Common myeloid progenitor, CD34-positive (primary cell): ENCODE data around the gene CBX2.
A peak's percentile ranks its signal among the peaks of the same experiment; 100 is the strongest.

Experiments used
- CTCF ChIA-PET: fragments of 350-600 bp; sonication (Branson Sonifier 250); formaldehyde crosslinking; loops from one replicate; lab custom pipeline; 2021; ENCODE audit warnings: antibody characterized with exemption; lab: Charles Lee
- POLR2A ChIA-PET: fragments of 350-600 bp; sonication (Branson Sonifier 250); formaldehyde crosslinking; loops from one replicate; lab custom pipeline; 2021; ENCODE audit warnings: antibody characterized with exemption; lab: Charles Lee
- DNase-seq, 3 donors: peaks; one replicate each; pipeline versions ENCODE4 v3.0.0 to v3.0.0-alpha.2; 2013
- H3K27ac ChIP-seq, 2 experiments: 1 replicate in 1 of 2; 2 replicates in 1 of 2; pipeline ENCODE4 v1.7.0; 2013; ENCODE audit warnings: inconsistent platforms in 2 of 2, low read length in 2 of 2, mild to moderate bottlenecking in 2 of 2, low read depth in 1 of 2, moderate library complexity in 1 of 2; ENCODE audit not compliant: severe bottlenecking in 2 of 2, insufficient read depth in 1 of 2, poor library complexity in 1 of 2
- H3K27me3 ChIP-seq, 5 experiments: replicated peaks in 2 of 5; 1 replicate in 3 of 5; 2 replicates in 2 of 5; pipeline versions ENCODE4 v1.6.1 to v1.7.0; 2013; ENCODE audit warnings: low read length in 4 of 5, mild to moderate bottlenecking in 2 of 5, moderate library complexity in 2 of 5, inconsistent platforms in 1 of 5; ENCODE audit not compliant: insufficient read depth in 5 of 5, control insufficient read depth in 4 of 5
- H3K36me3 ChIP-seq, 4 experiments: 1 replicate in 2 of 4; 2 replicates in 2 of 4; pipeline versions ENCODE4 v1.6.1 to v1.7.0; 2013; ENCODE audit warnings: low read length in 3 of 4, control low read depth in 1 of 4, mild to moderate bottlenecking in 1 of 4; ENCODE audit not compliant: control insufficient read depth in 4 of 4, insufficient read depth in 4 of 4
- H3K4me1 ChIP-seq, 4 experiments: 1 replicate in 3 of 4; 2 replicates in 1 of 4; pipeline versions ENCODE4 v1.6.1 to v1.7.1; 2013; ENCODE audit warnings: low read length in 3 of 4, mild to moderate bottlenecking in 3 of 4, control low read depth in 1 of 4, inconsistent platforms in 1 of 4, moderate library complexity in 1 of 4; ENCODE audit not compliant: control insufficient read depth in 4 of 4, insufficient read depth in 4 of 4; ENCODE audit errors: control extremely low read depth in 1 of 4
- H3K4me3 ChIP-seq, 7 experiments: 1 replicate in 4 of 7; 2 replicates in 3 of 7; pipeline versions ENCODE4 v1.5.1 to v1.7.0; 2013; ENCODE audit warnings: mild to moderate bottlenecking in 7 of 7, low read length in 6 of 7, moderate library complexity in 6 of 7, inconsistent platforms in 2 of 7, low read depth in 2 of 7, control low read depth in 1 of 7; ENCODE audit not compliant: insufficient read depth in 4 of 7, control insufficient read depth in 1 of 7; ENCODE audit errors: extremely low read depth in 1 of 7
- H3K9me3 ChIP-seq, 5 experiments: 1 replicate in 4 of 5; 2 replicates in 1 of 5; pipeline versions ENCODE4 v1.6.1 to v1.7.1; 2013; ENCODE audit warnings: low read length in 4 of 5, mild to moderate bottlenecking in 2 of 5, inconsistent platforms in 1 of 5, low read depth in 1 of 5, moderate library complexity in 1 of 5; ENCODE audit not compliant: control insufficient read depth in 4 of 5, insufficient read depth in 2 of 5; ENCODE audit errors: control extremely low read depth in 1 of 5
- WGBS: methylation state at CpG from one replicate; pipeline ENCODE4 v1.1.5; 2013; ENCODE audit not compliant: insufficient coverage; 5-methylcytosine and 5-hydroxymethylcytosine counted together

CBX2 gene

DNA sequence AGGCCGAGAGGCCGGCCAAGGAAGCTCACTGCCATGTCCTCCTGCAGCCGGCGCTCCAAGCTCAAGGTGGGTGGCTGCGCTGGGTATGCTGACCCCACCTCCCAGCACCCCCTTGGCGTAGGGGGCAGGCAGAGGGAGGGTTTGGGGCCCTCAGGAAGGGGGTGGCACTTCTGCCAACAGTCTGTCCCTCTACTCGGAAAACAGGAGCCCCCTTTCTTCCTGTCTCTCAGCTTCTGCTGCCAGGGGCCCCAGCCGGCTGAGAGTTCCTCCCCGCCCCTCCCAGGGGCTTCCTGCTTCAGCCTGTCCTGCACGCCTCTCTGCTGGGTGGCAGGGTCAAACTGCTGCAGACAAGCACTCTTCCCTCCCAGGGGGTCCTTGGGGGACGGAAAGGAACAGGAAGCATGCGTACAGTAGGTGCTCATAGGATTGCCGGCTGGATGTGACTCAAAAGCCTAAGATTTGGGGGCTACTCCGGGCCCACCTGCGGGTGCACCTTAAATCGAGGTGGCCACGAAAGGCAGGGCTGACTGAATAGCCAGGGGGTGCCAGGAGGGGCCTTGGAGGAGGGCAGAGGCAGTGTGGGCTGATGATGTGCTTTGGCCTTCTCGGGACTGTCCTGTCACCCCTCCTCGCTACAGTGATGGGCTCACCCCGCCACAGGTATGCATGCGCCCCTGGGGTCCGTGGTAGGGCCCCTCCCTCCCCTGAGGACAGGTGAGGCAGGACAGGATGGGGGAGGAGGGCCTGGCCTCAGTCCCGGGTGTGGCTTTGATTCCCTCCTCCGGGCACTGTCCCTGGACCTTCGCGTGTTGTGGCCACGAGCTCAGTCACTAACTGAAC lies 4.0 kb downstream of the CBX2 start:
- Histone ChIP-seq H3K4me3 (peak overlapping the region in 5 of 7 experiments; percentile 43 to 89 (median 59)), H3K27ac (no peak overlapping the region), H3K36me3 (peaks cover 0 to 55% (median 37%) of the 10 kb centered on the region in 4 experiments), H3K9me3 (no peaks in the 10 kb centered on the region), H3K4me1 (peaks cover 5 to 52% (median 50%) of the 10 kb centered on the region in 4 experiments), H3K27me3 (no peaks in the 10 kb centered on the region)
- DNase-seq, result peak in 1 of 3 donors; percentile 32
- ChIA-PET POLR2A (interaction anchor here (0.6 kb wide), 1 partner anchor 43 kb away, joined by 5 read pairs; no protein-coding TSS in a partner anchor), CTCF (interaction anchor here (0.8 to 2.7 kb wide), 9 partner anchors 29 to 59 kb away, joined by 3 to 9 read pairs (median 3); no protein-coding TSS in a partner anchor)
- 26% methylated on average over 22 of the region's 27 CpGs for WGBS

DNA sequence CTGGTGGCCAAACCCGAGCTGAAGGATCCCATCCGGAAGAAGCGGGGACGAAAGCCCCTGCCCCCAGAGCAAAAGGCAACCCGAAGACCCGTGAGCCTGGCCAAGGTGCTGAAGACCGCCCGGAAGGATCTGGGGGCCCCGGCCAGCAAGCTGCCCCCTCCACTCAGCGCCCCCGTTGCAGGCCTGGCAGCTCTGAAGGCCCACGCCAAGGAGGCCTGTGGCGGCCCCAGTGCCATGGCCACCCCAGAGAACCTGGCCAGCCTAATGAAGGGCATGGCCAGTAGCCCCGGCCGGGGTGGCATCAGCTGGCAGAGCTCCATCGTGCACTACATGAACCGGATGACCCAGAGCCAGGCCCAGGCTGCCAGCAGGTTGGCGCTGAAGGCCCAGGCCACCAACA lies 5.9 kb downstream of the CBX2 start:
- peaks cover 0 to 7% (median under 1%) of the 10 kb centered on the region in 5 experiments for H3K27me3 ChIP-seq
- ChIA-PET CTCF (interaction anchor here (0.8 to 1.4 kb wide), 2 partner anchors 38 to 42 kb away, joined by 3 to 5 read pairs; no protein-coding TSS in a partner anchor), POLR2A (no interaction called here)
- H3K36me3 ChIP-seq, result peaks cover 0 to 57% (median 37%) of the 10 kb centered on the region in 4 experiments
- DNase-seq, result no peak
- no peaks in the 10 kb centered on the region for H3K9me3 ChIP-seq
- WGBS, result 98% methylated on average over 18 of the region's 18 CpGs
- no peak overlapping the region for H3K27ac ChIP-seq
- H3K4me3 ChIP-seq, result no peak overlapping the region
- H3K4me1 ChIP-seq, result peaks cover 5 to 44% (median 43%) of the 10 kb centered on the region in 4 experiments

DNA sequence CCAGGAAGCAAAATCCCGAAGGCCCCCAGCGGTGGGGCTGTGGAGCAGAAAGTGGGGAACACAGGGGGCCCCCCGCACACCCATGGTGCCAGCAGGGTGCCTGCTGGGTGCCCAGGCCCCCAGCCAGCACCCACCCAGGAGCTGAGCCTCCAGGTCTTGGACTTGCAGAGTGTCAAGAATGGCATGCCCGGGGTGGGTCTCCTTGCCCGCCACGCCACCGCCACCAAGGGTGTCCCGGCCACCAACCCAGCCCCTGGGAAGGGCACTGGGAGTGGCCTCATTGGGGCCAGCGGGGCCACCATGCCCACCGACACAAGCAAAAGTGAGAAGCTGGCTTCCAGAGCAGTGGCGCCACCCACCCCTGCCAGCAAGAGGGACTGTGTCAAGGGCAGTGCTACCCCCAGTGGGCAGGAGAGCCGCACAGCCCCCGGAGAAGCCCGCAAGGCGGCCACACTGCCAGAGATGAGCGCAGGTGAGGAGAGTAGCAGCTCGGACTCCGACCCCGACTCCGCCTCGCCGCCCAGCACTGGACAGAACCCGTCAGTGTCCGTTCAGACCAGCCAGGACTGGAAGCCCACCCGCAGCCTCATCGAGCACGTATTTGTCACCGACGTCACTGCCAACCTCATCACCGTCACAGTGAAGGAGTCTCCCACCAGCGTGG lies 6.5 kb downstream of the CBX2 start:
- CTCF ChIA-PET, result interaction anchor here (0.8 to 1.4 kb wide), 2 partner anchors 39 to 43 kb away, joined by 3 to 5 read pairs; no protein-coding TSS in a partner anchor

DNA sequence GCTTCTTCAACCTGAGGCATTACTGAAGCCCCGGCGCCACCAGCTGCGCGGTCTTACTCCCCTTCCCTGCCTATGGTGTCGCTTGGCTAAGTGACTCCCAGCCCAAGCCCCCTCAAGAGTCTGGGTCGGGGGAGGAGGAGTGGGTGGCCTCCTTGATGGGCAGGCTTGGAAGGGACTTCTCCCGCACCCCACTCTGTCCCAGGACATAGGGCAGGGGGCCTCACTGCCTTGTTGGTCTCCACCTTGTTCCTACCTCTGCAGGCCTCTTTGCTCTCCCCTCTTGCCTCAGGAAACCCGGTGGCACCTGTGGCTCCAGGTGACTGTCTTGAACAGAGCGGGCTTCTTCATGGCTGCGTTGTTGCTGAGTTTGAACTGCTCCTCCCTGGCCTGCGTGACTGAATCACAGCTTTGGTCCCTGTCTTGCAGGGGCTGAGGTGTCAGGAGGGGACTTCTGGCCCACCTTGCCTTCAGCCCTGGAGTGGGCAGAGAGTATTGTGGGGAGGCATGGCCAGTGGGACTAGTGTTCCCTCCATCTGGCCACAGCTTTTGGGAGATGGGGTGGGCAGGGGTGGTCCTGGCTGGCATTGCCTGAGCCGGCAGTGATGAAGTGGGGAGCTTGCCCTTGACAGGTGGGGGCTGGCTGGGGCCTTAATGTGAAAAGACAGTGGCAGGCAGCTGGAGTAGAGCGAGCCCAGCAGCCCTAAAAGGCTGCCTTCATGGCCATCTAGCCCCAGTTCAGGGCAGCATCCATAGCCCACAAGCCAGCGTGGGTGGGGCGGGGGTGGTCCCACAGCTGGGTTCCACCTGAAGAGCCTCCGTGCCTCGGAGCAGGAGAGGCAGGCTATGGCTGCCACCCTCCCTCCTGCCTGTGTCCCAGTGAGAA lies 7.3 kb downstream of the CBX2 start:
- Histone ChIP-seq H3K4me3 (no peak overlapping the region), H3K27ac (no peak overlapping the region), H3K36me3 (peaks cover 0 to 51% (median 33%) of the 10 kb centered on the region in 4 experiments), H3K4me1 (peaks cover 0 to 43% (median 39%) of the 10 kb centered on the region in 4 experiments), H3K9me3 (no peaks in the 10 kb centered on the region), H3K27me3 (peaks cover 0 to 21% (median 6%) of the 10 kb centered on the region in 5 experiments)
- DNase-seq, result no peak
- WGBS, result 97% methylated on average over 13 of the region's 17 CpGs
- POLR2A ChIA-PET, result no interaction called here
- CTCF ChIA-PET, result interaction anchor here (0.9 kb wide), 1 partner anchor 17 kb away, joined by 3 read pairs; no protein-coding TSS in a partner anchor

More for the DNA sequence above, 6.5 kb downstream of the CBX2 start:
- no peak overlapping the region for H3K4me3 ChIP-seq
- H3K27ac ChIP-seq, result no peak overlapping the region
- POLR2A ChIA-PET, result interaction anchor here (0.5 kb wide), 1 partner anchor 38 kb away, joined by 6 read pairs; no protein-coding TSS in a partner anchor
- peaks cover 0 to 57% (median 36%) of the 10 kb centered on the region in 4 experiments for H3K36me3 ChIP-seq
- H3K27me3 ChIP-seq, result peaks cover 0 to 13% (median 4%) of the 10 kb centered on the region in 5 experiments
- 98% methylated on average over 30 of the region's 31 CpGs for WGBS
- no peaks in the 10 kb centered on the region for H3K9me3 ChIP-seq
- DNase-seq, result no peak
- H3K4me1 ChIP-seq, result peaks cover 5 to 43% (median 42%) of the 10 kb centered on the region in 4 experiments

DNA sequence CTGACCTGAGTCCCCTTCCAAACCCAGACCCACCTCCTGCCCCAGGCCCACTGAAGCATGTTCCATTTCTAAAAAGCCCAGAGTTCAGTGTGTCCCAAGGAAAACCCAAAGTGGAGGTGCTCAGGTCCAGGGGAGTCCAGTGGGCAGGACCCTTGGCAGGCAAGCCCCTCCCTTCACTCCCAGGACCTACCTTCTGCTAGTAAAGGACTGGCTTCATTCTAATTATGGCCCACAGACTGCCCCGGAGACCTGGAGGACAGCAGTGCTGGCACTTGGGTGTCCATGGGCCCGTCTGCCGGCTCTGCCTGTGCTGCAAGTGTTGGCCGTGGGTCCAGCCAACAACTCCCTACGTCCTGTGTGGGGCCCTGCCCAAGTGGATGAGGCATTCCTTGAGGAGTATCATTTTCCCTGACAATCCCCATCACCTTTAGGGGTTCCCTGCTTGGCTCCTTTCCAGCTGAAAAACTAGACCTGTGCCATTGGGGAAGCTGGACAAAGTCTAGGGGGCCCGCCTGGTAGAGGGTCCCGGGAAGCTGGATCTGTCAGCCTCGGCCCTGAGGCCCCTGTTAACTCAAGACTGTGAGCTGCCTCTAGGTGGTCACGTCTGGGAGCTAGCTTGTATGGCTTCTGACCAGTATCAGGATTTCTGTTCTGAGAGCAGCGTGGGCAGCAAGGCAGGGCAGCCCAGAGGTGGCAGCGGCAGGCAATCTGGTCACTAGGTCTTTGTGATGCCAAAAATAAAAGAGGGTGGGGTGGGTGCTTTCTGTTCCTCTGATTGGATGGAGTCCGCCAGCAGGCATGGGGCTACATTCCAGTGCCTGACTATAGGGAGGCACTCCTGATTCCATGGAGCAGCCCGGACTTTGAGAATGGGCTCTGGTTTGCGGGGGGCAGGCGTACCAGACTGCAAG lies 8.2 kb downstream of the CBX2 start:
- peaks cover 0 to 41% (median 36%) of the 10 kb centered on the region in 4 experiments for H3K4me1 ChIP-seq
- DNase-seq, result no peak
- CTCF ChIA-PET, result interaction anchor here (0.6 to 1.8 kb wide), 5 partner anchors 10 to 481 kb away, joined by 3 to 4 read pairs (median 3); no protein-coding TSS in a partner anchor
- H3K36me3 ChIP-seq, result peaks cover 0 to 51% (median 33%) of the 10 kb centered on the region in 4 experiments
- WGBS, result 95% methylated on average over 15 of the region's 15 CpGs
- no peaks in the 10 kb centered on the region for H3K9me3 ChIP-seq
- H3K27ac ChIP-seq, result no peak overlapping the region
- no peak overlapping the region for H3K4me3 ChIP-seq
- H3K27me3 ChIP-seq, result peaks cover 0 to 30% (median 12%) of the 10 kb centered on the region in 5 experiments
- POLR2A ChIA-PET, result interaction anchor here (0.5 to 0.6 kb wide), 3 partner anchors 39 to 226 kb away, joined by 3 to 5 read pairs (median 4); no protein-coding TSS in a partner anchor
